Cardiac septum (tissue), 1 donor: ENCODE data around the gene ZNF436. TPM values are rescaled to one million over a fixed set of nuclear protein-coding genes. Genes with fewer than 3 reads are reported as not detected.
"Not testable (repeated sequence)": the region's sequence is repeated elsewhere in the genome, so short reads cannot be mapped to it uniquely, and the experiment has no call there.

Source experiments
- DNase-seq: peaks from one replicate; pipeline ENCODE4 v3.0.0-alpha.2; 2020; ENCODE audit warnings: low spot score
- intact Hi-C: fragments of 100-400 bp; cut with DNase I; formaldehyde crosslinking; loops from one replicate; pipeline ENCODE4 v1.14.0; 2022
- total RNA-seq: library from RNA; stranded (reverse); fragmentation: NEBNext Ultra II Directional; extraction: Animal tissue kit (Norgen Biotek cat#: 25700); gene quantifications from one replicate; pipeline ENCODE4 v1.2.1, GENCODE V29; 2021
- donor health status: DM: no; HTN: no; CAD: no.

Gene ZNF436
- total RNA-seq, 1 donor from 2014 or later: 19.8 TPM

DNA sequence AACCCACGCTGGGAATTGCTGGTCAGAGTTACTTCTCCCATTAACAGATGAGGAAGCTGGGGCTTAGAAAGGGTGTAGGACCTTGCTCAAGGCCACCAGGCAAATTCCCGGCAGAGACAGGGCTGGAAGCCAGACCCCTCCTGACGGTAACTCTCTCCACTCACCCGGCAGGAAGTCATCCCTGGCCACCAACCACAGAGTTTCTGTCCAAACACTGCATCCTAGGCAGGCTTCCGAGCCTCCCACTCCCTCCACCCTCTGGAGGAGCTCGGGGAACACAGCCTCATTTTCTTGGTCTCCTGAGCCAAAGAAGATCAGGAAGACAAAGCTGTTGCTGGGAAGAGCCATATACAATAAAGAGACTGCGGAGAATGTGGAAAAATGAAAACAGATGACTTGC, 25.0 kb upstream of the ZNF436 start:
- intact Hi-C loops: loop anchor here (2.0 kb wide), 1 partner anchor 26 kb away; the partner anchor contains the start of gene ZNF436
- DNase-seq: peak; percentile 89

DNA sequence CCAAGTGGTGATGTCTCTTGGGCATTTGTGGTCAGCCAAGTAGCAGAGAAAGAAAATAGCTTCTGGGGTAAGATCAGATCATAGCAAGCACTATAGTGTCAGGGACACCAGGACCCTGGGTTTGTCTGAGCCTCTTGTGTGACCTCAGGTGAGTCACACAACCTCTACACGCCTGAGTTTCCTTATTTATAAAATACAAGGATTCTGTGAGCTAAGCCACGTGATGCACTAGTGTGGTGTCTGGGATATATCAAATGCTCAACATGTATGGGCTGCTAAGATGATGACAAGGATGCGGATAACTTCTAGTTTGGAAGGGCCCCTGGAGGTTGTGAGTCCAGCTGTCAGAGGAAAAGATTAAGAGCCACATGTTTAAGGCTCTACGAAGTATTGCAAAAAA, 24.5 kb upstream of the ZNF436 start:
- DNase-seq: no peak
- intact Hi-C loops: loop anchor here (2.0 kb wide), 1 partner anchor 25 kb away; the partner anchor contains the start of gene ZNF436

DNA sequence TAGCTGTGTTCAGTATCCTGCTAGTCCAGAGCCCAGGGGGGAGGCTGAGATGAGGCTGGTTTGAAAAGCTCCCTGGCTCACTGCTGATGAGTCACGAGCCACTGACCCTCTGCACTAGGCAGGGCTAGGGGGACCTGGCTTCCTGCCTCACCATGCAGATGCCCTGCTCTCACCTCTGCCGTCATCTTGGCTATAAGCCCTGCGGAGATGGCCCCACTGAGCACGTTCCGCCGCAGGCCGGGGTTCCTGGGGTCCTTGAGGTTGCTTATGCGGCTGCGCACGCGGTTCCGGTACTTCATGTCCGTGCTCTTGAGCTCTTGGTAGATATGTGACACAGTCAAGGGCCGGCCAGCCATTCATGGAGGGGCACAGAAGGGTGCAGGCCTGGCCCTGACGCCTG, 24.1 kb upstream of the ZNF436 start:
- no peak for DNase-seq
- intact Hi-C loops: loop anchor here (2.0 kb wide), 1 partner anchor 25 kb away; the partner anchor contains the start of gene ZNF436

DNA sequence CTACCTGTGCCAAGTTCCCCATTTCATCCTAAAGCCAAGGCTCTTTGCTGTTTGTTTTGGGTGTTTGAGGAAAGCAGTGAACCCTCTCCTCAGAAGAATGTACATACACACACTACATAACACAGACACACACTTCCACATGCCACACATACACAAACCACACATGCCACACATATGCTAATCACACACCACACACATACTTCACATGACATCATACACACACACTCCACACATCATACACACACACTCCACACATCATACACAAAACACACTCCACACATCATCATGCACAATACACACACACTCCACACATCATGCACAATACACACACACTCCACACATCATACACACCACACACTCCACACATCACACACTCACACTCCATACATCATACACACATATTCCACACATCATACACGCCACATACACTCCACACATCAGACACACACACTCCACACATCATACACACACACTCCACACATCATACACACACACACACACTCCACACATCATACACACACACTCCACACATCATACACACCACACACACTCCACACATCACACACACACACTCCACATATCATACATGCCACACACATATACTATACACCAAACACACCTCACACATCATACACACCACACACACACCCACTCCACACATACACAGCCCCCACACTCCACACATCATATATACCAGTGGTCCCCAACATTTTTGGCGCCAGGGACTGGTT, 22.7 kb upstream of the ZNF436 start:
- intact Hi-C loops: no loop called here
- no peak for DNase-seq

DNA sequence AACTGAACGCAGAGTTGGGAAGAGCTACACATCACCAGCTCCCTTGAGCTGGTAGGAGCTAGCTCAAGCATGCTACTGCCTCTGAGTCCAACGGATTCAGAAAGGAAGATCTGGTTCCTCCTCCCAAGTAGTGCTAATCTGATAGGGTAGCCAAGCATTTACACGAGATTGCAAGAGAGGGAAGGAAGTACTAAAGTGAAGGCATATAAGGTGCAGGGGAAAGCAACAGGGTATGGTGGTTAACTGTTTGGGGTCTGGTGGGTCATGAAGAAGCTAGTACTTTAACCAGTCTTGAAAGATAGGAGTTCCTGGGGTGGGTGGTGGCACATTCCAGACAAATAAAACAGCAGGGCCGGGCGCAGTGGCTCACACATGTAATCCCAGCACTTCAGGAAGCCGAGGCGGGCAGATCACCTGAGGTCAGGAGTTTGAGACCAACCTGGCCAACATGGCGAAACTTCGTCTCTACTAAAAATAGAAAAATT, 20.2 kb upstream of the ZNF436 start:
- DNase-seq: no peak

DNA sequence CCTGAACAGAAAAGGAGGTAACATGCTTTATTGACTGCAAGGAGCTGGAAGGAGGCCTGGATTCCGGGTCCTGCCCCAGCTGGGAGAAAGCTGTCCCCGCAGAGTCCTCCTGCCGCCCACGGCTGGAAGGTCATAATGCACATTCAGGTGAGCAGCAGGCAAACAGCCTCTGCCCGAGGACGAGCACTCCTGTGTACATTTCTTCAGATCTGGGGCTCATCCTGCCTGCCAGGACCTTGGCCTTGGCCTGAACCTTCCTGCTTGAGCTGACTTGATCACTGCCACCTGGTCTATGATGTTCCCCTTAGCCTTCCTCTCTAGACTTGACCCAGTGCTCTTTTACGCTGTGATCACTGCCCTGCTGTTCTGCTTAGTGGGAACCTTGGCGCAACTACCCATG, 17.9 kb upstream of the ZNF436 start:
- DNase-seq: no peak
- intact Hi-C loops: no loop called here

More for the DNA sequence above, 20.2 kb upstream of the ZNF436 start:
- intact Hi-C loops: no loop called here

DNA sequence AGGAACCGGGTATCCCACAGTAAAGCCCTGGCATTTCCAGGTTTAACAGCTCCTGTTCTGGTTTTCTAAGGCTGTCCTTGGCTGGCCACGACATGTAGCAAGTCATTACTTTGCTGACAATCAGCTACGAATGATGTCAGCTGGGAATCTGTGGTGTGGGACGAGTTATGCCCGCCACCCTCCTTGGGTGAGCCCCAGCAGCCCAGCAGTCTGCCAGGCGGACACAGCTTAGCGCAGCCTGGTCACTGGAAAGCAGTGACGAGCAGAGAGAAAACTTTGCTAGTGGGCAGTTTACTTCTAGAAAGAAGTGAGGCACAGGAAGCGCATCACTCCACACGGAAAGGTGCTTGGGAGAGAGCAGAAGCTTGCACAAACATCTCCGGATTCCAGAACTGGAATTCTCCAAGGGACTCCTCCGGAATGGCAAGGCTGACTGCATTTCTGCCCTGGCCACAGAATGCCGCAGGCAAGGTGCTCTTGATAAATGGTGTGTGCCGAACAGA, 15.5 kb upstream of the ZNF436 start:
- intact Hi-C loops: no loop called here
- DNase-seq: no peak

DNA sequence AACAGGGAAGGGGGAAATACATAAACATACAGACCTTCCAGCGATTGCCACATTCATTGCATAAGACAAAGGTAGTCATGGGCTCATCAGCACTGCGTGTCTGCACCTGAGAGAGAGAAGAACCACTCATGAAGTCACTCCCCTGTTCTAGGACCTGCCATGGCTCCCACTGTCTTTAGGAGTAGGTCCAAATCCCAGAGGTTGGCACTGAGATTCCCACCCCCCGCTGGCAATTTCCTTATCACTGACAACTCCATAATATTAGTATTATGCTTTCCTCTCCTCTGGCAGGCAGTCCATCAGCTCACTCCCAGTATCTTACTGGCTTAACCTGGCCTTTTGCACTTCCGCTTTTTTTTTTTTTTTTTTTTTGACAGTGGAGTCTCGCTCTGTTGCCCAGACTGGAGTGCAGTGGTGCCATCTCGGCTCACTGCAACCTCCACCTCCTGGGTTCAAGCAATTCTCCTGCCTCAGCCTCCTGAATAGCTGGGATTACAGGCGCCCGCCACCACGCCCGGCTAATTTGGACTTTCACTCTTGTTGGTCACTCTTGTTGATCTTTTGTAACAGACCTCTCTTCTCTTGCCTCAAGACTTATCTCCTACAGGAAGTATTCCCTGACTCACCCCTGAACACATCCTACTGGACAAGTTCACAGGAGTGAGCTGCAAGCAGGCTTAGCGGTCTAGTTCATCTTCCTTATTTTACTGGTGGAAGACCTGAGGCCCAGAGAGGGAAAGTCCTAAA, 14.8 kb upstream of the ZNF436 start:
- intact Hi-C loops: no loop called here
- DNase-seq: no peak

DNA sequence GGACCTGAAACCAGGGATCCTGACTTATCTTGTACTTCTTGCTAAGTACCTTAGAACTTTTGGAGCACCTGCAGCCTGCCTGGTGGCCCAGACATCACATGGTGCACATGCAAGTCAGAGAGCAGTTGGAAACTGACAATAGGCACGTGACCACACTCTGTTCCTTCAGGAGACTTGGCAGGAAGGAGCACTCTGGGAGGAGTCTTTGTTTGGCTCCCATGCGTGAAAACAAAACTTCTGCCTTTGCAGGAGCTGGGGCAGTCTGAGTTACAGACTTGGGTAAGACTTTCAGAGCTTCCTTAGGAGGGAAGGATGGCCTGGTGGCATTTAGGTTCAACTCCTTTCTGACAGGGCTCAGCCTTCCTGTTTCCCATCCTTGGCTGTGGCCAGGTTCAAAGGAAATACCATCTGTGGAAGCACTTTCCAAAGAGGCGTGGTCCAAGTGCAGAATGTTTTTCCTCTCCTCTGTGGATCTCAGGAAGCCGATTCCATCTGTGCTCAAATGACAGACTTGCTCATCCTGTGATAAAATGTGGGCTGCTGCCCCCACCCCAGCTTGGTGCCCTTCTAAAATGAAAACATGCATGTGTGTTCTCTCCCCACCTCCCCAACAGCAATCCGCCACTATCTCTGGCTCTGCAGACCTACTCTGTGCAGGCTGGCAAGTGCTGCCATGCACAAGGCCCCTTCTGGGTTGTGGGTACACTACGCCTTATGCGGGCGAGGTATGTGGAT, 14.1 kb upstream of the ZNF436 start:
- intact Hi-C loops: no loop called here
- DNase-seq: no peak

DNA sequence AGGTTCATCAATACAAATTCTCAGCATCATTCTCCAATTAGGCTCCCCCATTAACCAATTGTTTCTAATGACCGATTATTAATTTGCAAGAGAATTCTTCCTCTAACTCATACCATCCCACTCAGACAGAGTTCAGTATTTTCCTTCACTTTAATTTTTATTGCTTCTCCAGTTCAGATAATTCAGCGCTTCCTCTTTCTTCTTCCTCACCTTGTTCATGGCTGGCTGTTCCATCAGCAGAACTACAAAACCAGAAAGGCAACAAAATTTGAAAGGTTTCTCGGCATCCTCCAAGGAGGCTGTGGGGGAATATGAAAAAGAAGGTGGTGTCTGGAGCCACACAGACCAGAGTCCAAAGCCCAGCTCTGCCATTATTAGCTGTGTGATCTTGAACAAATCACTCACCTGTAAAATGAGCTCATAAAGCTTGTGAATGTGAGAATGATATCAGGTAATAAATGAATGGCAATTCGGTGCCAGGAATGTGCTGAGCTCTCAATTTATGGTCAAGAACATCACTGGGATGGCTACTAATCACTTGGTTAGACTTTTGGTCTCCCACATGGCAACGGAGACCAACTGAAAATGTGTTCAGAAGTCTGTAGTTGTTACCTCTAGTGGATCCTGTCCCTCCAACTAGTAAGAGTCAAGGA, 11.7 kb upstream of the ZNF436 start:
- DNase-seq: no peak
- intact Hi-C loops: no loop called here

DNA sequence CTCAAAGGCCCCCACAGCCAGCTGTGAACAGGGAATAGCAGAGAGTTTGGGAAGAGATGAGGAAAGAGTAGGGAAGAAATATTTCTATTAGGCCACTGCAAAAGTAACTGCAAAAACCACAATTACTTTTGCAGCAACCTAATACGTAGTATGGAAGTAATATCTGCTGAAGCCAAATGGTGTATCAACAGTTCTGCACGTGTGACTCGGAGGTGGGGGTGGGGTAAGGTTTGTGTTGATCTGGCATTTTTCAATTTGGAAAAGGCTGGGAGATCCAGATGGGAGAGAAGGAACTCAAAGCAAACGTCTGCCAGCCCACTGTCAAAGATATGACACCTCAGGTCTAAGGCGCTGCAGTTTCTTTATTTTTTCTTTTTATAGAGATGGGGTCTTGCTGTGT, 11.1 kb upstream of the ZNF436 start:
- no peak for DNase-seq
- intact Hi-C loops: no loop called here

DNA sequence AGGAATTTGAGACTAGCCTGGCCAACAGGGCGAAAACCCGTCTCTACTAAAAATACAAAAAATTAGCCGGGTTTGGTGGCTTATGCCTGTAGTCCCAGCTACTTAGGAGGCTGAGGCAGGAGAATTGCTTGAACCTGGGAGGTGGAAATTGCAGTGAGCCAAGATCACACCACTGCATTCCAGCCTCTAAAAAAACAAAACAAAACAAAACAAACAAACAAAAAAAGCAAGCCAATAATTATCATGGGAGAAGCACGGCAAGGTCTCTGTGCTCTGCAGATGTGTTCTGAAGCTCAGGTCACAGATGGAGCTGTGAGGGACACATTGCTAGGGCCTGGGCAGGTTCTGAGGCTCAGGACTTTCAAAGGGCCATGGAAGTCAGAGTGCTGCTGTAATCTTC, 10.6 kb upstream of the ZNF436 start:
- intact Hi-C loops, DNase-seq: not testable (repeated sequence)

DNA sequence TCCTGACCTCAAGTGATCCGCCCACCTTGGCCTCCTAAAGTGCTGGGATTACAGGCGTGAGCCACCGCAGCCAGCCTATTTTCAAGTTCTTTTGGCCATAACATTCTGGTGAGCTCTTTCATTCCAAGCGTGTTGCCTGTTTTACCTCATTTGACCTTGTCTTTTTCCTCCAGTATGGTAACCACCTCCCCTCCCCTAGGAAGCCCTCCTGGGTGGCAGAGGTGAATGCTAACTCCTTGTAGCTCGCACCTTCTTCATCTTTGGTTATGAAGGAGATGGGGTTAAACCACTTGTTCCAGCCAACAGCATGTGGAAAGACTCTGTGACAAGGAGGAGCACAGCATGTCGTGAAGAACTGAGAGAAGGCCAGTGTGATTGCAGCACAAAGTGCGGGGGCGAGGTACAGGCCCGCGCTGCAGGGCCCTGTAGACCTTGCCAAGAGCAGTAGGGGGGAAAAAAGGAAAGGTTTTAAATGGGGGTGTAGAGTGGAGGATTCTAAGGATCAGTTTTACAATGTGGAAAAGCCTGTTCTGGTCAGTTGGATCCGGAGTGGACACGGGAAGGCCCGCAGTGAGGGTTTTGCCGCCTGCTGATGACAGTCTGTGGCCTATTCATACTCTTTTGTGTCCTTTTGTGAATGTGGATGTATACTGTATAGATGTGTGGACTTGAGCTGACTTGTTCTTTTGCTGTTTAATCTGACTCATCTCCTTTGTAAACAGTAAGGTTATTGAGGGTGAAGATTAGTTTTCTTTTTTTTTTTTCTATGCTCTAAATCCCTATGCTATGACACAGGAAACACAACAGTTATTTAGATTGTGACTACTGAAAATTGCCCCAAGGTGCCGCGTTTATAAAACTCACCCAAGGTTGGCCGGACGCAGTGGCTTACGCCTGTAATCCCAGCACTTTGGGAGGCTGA, 7.5 kb upstream of the ZNF436 start:
- no peak for DNase-seq
- intact Hi-C loops: no loop called here

DNA sequence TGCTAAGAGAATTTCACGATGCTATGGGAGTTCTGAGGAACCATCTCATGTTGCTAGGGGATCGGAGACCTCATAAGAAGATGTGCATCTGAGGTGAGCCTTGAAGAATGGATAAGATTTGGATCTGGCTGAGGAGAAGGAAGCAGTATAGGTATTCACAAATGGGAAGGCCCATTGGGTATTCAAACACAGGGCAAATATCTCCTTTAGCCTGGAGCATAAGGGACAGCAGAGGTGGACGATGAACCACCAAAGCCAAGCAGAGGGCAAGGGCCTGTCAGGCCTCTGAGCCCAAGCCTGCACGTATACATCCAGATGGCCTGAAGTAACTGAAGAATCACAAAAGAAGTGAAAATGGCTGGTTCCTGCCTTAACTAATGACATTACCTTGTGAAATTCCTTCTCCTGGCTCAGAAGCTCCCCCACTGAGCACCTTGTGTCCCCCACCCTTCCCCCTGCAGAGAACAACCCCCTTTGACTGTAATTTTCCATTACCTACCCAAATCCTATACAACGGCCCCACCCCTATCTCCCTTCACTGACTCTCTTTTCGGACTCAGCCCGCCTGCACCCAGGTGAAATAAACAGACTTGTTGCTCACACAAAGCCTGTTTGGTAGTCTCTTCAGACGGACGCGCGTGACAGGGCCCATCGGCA, 4.6 kb upstream of the ZNF436 start:
- intact Hi-C loops, DNase-seq: not testable (repeated sequence)

DNA sequence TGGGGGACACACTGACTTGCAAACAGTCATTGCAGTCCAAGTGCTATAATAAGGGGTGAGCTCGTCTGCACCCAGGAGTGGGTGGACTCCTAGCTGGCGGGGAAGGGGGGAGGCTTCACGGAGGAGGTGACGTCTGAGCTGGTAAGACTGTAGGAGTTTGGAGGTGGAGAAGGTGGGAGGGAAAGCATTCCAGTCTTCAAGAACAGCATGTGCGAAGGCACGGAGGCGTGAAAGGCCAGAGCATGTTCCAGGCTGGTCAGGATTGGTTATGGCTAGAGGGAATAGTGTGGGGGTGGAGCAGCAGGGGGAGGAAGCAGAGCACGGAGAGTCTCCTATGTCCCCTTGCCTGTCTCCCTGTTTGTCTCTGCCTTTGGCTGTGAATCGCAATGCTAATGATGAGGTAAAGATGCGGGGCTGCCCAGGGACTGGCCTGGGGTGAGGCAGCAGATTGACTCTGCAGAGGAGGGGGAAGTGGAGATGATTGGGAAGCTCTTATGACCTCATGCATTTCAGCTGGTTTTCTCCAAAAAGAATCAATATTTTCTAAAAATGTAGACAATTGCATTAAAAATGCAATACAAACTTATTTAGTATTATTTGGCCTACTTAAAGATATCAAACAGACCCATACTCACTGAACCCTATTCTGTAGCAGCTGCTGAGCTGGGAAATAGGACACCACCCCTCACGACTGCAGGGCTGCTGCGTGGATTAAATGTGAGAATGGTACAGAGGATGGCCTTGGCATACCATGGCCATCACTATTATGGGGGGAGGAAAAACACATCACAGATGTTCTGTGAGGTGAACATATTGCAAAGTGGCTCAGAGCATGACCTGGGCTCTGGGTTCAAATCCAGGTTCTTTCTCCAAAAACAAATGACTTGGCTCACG, 2.6 kb upstream of the ZNF436 start:
- DNase-seq: no peak
- intact Hi-C loops: no loop called here

DNA sequence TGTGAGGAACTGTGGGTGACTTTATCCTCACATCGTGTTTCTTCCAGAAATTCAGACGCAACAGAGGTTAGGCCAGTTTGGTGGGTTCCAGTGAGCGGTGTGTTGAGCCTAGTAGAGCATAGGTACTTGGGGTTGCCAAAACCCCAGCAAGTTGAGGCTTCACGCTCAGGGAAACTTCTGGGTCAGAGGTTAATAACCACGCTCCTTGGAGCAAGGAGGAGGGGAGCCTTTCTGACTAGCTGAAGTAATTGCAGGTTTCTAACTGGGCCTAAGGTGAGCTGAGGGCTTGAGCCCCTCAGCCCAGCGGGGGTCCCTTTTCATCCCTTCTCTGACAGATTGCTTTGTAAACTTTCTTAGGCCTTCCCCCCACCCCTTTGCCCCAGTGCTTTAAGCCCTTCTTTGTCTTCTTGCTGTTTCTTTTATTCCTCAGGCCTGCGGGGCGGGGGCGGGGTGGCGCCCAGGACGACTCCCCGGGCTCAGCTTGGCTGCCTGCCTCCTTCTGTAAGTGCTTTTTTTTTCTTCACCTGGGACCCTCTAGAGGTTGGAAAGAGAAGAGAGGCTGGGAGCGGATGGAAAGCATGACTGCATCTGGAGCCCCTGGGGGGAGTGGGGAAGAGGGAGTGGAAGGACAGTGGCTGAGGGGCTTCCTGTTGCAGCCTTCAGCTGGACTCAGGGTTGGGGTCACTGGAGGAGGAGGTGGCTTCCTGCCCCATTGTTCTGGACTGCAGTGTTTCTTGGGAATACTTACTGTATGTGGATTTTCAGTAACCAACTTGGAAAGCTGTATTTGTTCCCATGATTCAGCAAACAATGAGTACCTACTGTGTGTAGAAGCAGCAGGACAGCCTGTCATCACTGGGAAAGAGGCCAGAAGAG, 1.3 kb upstream of the ZNF436 start:
- intact Hi-C loops: no loop called here

More for the DNA sequence above, 1.3 kb upstream of the ZNF436 start:
- DNase-seq: no peak
